SK-N-MC (cell line): ENCODE measurements around the gene LRP4.

Source experiments
- EZH2 ChIP-seq: fragments of 200-600 bp; sonication (generic); IDR thresholded peaks from one replicate; pipeline ENCODE4 v1.6.1; 2017; ENCODE audit warnings: antibody characterized with exemption
- FOXP2 ChIP-seq: optimal IDR thresholded peaks from 2 replicates; pipeline ENCODE3; 2011; ENCODE audit warnings: mild to moderate bottlenecking, moderate library complexity; ENCODE audit not compliant: insufficient read depth; ENCODE audit errors: extremely low read length, control extremely low read depth
- POLR2AphosphoS5 ChIP-seq: IDR thresholded peaks from 2 replicates; pipeline ENCODE4 v1.6.1; 2012; ENCODE audit warnings: mild to moderate bottlenecking, low read depth, low read length, borderline replicate concordance

DNA sequence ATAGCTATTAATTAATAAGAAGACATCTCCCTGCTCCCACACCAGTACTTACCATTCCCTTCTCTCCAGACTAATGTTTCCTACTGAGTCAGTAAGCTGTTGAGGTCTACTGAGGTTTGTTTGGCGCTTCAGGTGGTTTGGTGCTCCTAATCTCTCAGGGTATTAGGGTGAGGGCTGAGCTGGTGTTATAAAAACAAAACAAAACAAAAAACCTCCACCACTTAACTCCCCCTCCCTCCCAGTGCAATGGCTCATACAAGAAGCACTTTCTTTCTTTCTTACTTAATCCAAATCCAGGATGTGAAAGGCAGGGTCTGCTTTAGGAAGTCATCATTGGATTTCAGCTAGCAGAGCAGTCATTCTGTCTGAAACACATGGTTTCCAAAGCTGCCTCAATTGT is 33.5 kb upstream of the LRP4 start:
- no peak for TF ChIP-seq POLR2AphosphoS5
- no peak for TF ChIP-seq EZH2
- TF ChIP-seq FOXP2 = no peak
